C4-2B (cell line): Measurements from ENCODE around the gene MLC1.

Source experiments
- H3K27ac ChIP-seq: fragments of 450-650 bp; 2 replicates; pipeline ENCODE4 v1.5.1; 2017
- CTCF ChIP-seq: fragments of 450-650 bp; conservative IDR thresholded peaks from 2 replicates; pipeline ENCODE4 v1.5.1; 2017; ENCODE audit warnings: mild to moderate bottlenecking
- ZFX ChIP-seq: fragments of 450-650 bp; IDR thresholded peaks from 2 replicates; pipeline ENCODE4 v1.6.1; 2017

Gene MLC1

GRCh38 chr22:50080077-50080465 lies 5.2 kb downstream of the MLC1 start:
- TF ChIP-seq ZFX (no peak), CTCF (no peak)
- H3K27ac ChIP-seq: no peak overlapping the region

- H3K27ac ChIP-seq: no peak overlapping the region
- TF ChIP-seq CTCF (no peak), ZFX (no peak)
Observed at GRCh38 chr22:50078761-50079160, 6.5 kb downstream of the MLC1 start.

GRCh38 chr22:50078246-50078645 lies 7.0 kb downstream of the MLC1 start:
- TF ChIP-seq ZFX: no peak
- TF ChIP-seq CTCF: no peak
- H3K27ac ChIP-seq: no peak overlapping the region

GRCh38 chr22:50076646-50077535 lies 8.3 kb downstream of the MLC1 start:
- no peak overlapping the region for H3K27ac ChIP-seq
- no peak for TF ChIP-seq ZFX
- no peak for TF ChIP-seq CTCF

GRCh38 chr22:50074551-50075530 lies 10.4 kb downstream of the MLC1 start:
- H3K27ac ChIP-seq: no peak overlapping the region
- TF ChIP-seq CTCF (no peak), ZFX (no peak)

GRCh38 chr22:50074056-50074455 lies 11.2 kb downstream of the MLC1 start:
- TF ChIP-seq CTCF (no peak), ZFX (no peak)
- no peak overlapping the region for H3K27ac ChIP-seq
